GM12873 (cell line): ENCODE data around the gene RNF44.

ENCODE experiments used
- TF ChIP-seq, protein P1 (sequence below): IDR thresholded peaks from 2 replicates; pipeline ENCODE4 v1.5.1; 2012; ENCODE audit warnings: low read depth, mild to moderate bottlenecking, moderate library complexity, low read length, control low read depth; ENCODE audit not compliant: insufficient read depth; ENCODE audit errors: missing control alignments

Gene RNF44

DNA sequence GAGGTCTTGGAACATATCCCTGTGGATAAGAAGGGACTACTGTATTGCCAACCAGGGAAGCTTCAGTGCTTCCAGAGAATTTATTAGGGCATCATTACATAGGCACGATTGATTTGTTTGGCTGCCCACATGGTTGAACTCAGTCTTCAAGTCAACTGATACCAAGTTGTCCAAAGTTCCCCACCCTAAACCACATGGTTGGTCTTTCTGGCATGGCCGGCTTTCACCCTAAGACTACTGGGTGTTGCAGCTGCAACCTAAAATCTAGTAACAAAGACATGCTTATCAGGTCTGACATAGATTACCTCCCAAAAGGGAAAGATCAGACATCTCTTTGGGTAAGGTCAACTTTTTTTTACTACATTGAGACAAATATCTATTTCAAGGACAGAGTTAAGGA, 52.0 kb downstream of the RNF44 start:
- TF ChIP-seq, protein P1, sequence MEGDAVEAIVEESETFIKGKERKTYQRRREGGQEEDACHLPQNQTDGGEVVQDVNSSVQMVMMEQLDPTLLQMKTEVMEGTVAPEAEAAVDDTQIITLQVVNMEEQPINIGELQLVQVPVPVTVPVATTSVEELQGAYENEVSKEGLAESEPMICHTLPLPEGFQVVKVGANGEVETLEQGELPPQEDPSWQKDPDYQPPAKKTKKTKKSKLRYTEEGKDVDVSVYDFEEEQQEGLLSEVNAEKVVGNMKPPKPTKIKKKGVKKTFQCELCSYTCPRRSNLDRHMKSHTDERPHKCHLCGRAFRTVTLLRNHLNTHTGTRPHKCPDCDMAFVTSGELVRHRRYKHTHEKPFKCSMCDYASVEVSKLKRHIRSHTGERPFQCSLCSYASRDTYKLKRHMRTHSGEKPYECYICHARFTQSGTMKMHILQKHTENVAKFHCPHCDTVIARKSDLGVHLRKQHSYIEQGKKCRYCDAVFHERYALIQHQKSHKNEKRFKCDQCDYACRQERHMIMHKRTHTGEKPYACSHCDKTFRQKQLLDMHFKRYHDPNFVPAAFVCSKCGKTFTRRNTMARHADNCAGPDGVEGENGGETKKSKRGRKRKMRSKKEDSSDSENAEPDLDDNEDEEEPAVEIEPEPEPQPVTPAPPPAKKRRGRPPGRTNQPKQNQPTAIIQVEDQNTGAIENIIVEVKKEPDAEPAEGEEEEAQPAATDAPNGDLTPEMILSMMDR, result no peak

DNA sequence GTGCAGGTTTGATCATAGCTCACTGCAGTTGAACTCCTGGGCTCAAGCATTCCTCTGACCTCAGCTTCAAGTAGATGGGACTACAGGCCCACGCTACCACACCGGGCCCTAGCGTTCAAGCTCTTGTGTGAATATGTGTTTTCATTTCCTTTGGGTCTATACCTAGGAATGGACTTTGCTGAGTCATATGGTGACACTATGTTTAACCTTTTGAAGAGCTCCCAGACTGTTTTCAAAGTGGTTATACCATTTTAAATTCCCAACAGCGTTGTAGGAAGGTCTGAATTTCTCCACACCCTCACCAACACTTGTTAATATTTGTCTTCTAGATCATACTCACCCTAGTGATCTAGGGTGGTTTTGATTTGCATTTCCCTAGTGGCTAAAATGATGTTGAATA, 55.5 kb downstream of the RNF44 start:
- TF ChIP-seq, protein P1, result no peak
